Endodermal cell (in vitro differentiated cells): ENCODE data around the gene MYBPC3. TPM values are rescaled to one million over a fixed set of nuclear protein-coding genes. Genes with fewer than 3 reads are reported as not detected.

Source experiments
- DNase-seq: peaks from one replicate; pipeline ENCODE4 v3.0.0-alpha.2; 2017
- H3K27ac ChIP-seq: 2 replicates; pipeline ENCODE4 v1.5.1; 2013; ENCODE audit warnings: mild to moderate bottlenecking, low read depth, low read length, moderate library complexity
- H3K27me3 ChIP-seq: 2 replicates; pipeline ENCODE4 v1.6.1; 2013; ENCODE audit warnings: mild to moderate bottlenecking, low read length, moderate library complexity; ENCODE audit not compliant: insufficient read depth, control insufficient read depth, poor library complexity, severe bottlenecking
- H3K36me3 ChIP-seq: 2 replicates; pipeline ENCODE4 v1.7.0; 2013; ENCODE audit warnings: mild to moderate bottlenecking, low read length, moderate library complexity; ENCODE audit not compliant: control insufficient read depth, insufficient read depth
- H3K4me1 ChIP-seq: one replicate; pipeline ENCODE4 v1.7.0; 2013; ENCODE audit warnings: low read length; ENCODE audit not compliant: control insufficient read depth, insufficient read depth
- H3K4me3 ChIP-seq: 2 replicates; pipeline ENCODE4 v1.5.1; 2013; ENCODE audit warnings: mild to moderate bottlenecking, low read length, moderate library complexity
- H3K9ac ChIP-seq: 2 replicates; pipeline ENCODE4 v1.6.1; 2013; ENCODE audit warnings: mild to moderate bottlenecking, low read length, moderate library complexity; ENCODE audit not compliant: poor library complexity, severe bottlenecking; ENCODE audit errors: extremely low read depth
- H3K9me3 ChIP-seq: 2 replicates; pipeline ENCODE4 v1.6.1; 2013; ENCODE audit warnings: mild to moderate bottlenecking, low read length, moderate library complexity; ENCODE audit not compliant: control insufficient read depth
- H3K27ac Mint-ChIP-seq: 2 replicates; pipeline ENCODE4 v1.8.0; 2020; ENCODE audit warnings: mixed read lengths
- H3K27me3 Mint-ChIP-seq: 2 replicates; pipeline ENCODE4 v1.8.0; 2021; ENCODE audit warnings: mild to moderate bottlenecking, mixed read lengths; ENCODE audit not compliant: insufficient read depth
- H3K36me3 Mint-ChIP-seq: 2 replicates; pipeline ENCODE4 v1.8.0; 2020; ENCODE audit warnings: low read depth, mixed read lengths
- H3K4me1 Mint-ChIP-seq: 2 replicates; pipeline ENCODE4 v1.8.0; 2020; ENCODE audit warnings: mixed read lengths
- H3K4me3 Mint-ChIP-seq: 2 replicates; pipeline ENCODE4 v1.8.0; 2020; ENCODE audit warnings: mild to moderate bottlenecking, moderate library complexity, mixed read lengths
- H3K9me3 Mint-ChIP-seq: 2 replicates; pipeline ENCODE4 v1.8.0; 2020; ENCODE audit warnings: mild to moderate bottlenecking, mixed read lengths
- CTCF ChIP-seq: fragments of 200-600 bp; sonication (generic); conservative IDR thresholded peaks from 2 replicates; pipeline ENCODE4 v1.5.0; 2021; ENCODE audit warnings: antibody characterized with exemption, mild to moderate bottlenecking
- WGBS, 2 experiments: methylation state at CpG; one replicate each; pipeline versions ENCODE4 v1.1.5 to v1.1.7; 2013; ENCODE audit warnings: missing lambda C conversion rate in 2 of 2, mixed read lengths in 1 of 2; ENCODE audit not compliant: insufficient coverage in 1 of 2, insufficient read length in 1 of 2; 5-methylcytosine and 5-hydroxymethylcytosine counted together
- total RNA-seq, 2 donors: library from RNA; stranded (reverse); fragmentation: NEBNext Ultra II Directional in 1 of 2; extraction: Animal tissue kit (Norgen Biotek cat#: 25700) in 1 of 2; gene quantifications; 2 replicates in 1 of 2; 3 replicates in 1 of 2; pipeline ENCODE4 v1.2.1, GENCODE V29; 2021

Gene MYBPC3
- total RNA-seq, 2 donors from 2014 or later, result 0.07 TPM; not detected in 1

- H3K9me3 ChIP-seq, result no peaks in the 10 kb centered on the region
- no peak overlapping the region for H3K4me3 ChIP-seq
- no peaks in the 10 kb centered on the region for H3K9me3 Mint-ChIP-seq
- no peak overlapping the region for H3K27ac ChIP-seq
- H3K4me3 Mint-ChIP-seq, result no peak overlapping the region
- DNase-seq, result no peak
- no peaks in the 10 kb centered on the region for H3K36me3 ChIP-seq
- no peaks in the 10 kb centered on the region for H3K4me1 Mint-ChIP-seq
- H3K27ac Mint-ChIP-seq, result no peak overlapping the region
- WGBS, 2 experiments, result 80 to 87% methylated on average over 3 to 14 of the region's 14 CpGs
- peak; percentile 48 for TF ChIP-seq CTCF
- no peaks in the 10 kb centered on the region for H3K36me3 Mint-ChIP-seq
- no peaks in the 10 kb centered on the region for H3K27me3 Mint-ChIP-seq
- H3K27me3 ChIP-seq, result no peaks in the 10 kb centered on the region
- no peaks in the 10 kb centered on the region for H3K4me1 ChIP-seq
- H3K9ac ChIP-seq, result no peak overlapping the region
Observed at GRCh38 chr11:47376525-47377371, 24.2 kb upstream of the MYBPC3 start.

GRCh38 chr11:47376107-47376524, 23.6 kb upstream of the MYBPC3 start:
- Histone ChIP-seq H3K9ac (no peak overlapping the region), H3K4me3 (no peak overlapping the region), H3K4me1 (no peaks in the 10 kb centered on the region), H3K36me3 (no peaks in the 10 kb centered on the region), H3K9me3 (no peaks in the 10 kb centered on the region), H3K27ac (no peak overlapping the region), H3K27me3 (no peaks in the 10 kb centered on the region)
- no peaks in the 10 kb centered on the region for H3K36me3 Mint-ChIP-seq
- DNase-seq, result no peak
- no peaks in the 10 kb centered on the region for H3K27me3 Mint-ChIP-seq
- H3K4me3 Mint-ChIP-seq, result no peak overlapping the region
- no peak for TF ChIP-seq CTCF
- H3K9me3 Mint-ChIP-seq, result no peaks in the 10 kb centered on the region
- no peaks in the 10 kb centered on the region for H3K4me1 Mint-ChIP-seq
- H3K27ac Mint-ChIP-seq, result no peak overlapping the region
- WGBS, 2 experiments, result 91 to 93% methylated on average over 6 to 8 of the region's 8 CpGs

- Histone ChIP-seq H3K9ac (no peak overlapping the region), H3K36me3 (no peaks in the 10 kb centered on the region), H3K9me3 (no peaks in the 10 kb centered on the region), H3K27me3 (no peaks in the 10 kb centered on the region), H3K4me3 (no peak overlapping the region), H3K4me1 (no peaks in the 10 kb centered on the region), H3K27ac (no peak overlapping the region)
- no peak for DNase-seq
- H3K36me3 Mint-ChIP-seq, result no peaks in the 10 kb centered on the region
- no peaks in the 10 kb centered on the region for H3K27me3 Mint-ChIP-seq
- H3K9me3 Mint-ChIP-seq, result no peaks in the 10 kb centered on the region
- WGBS, 2 experiments, result 93 to 96% methylated on average over 9 to 13 of the region's 13 CpGs
- H3K4me1 Mint-ChIP-seq, result no peaks in the 10 kb centered on the region
- H3K4me3 Mint-ChIP-seq, result no peak overlapping the region
- H3K27ac Mint-ChIP-seq, result no peak overlapping the region
- TF ChIP-seq CTCF, result no peak
Observed at GRCh38 chr11:47375546-47376085, 23.1 kb upstream of the MYBPC3 start.
